Uterus (tissue), 4 donors: ENCODE data around the gene SIX5. TPM values are rescaled to one million over a fixed set of nuclear protein-coding genes. Genes with fewer than 3 reads are reported as not detected.

ENCODE experiments used
- DNase-seq, 2 donors: peaks; one replicate each; pipeline ENCODE4 v3.0.0-alpha.2; 2019 to 2020
- H3K27ac ChIP-seq, 2 donors: fragments of 200-600 bp; sonication (generic); 1 replicate in 1 of 2; 2 replicates in 1 of 2; pipeline ENCODE4 v1.5.1; 2016 to 2018
- H3K27me3 ChIP-seq, 2 donors: fragments of 200-600 bp; sonication (generic); one replicate each; pipeline ENCODE4 v1.5.1; 2018 to 2019; ENCODE audit warnings: control low read depth in 1 of 2
- H3K36me3 ChIP-seq, 2 donors: fragments of 200-600 bp; sonication (generic); one replicate each; pipeline ENCODE4 v1.5.1; 2019; ENCODE audit warnings: control low read depth in 1 of 2
- H3K4me1 ChIP-seq, 2 donors: fragments of 200-600 bp; sonication (generic); one replicate each; pipeline ENCODE4 v1.5.1; 2018 to 2019; ENCODE audit warnings: control low read depth in 1 of 2
- H3K4me3 ChIP-seq, 2 donors: fragments of 200-600 bp; sonication (generic); 1 replicate in 1 of 2; 2 replicates in 1 of 2; pipeline ENCODE4 v1.5.1; 2018 to 2019; ENCODE audit warnings: mild to moderate bottlenecking in 1 of 2
- H3K9me3 ChIP-seq, 2 donors: fragments of 200-600 bp; sonication (generic); one replicate each; pipeline ENCODE4 v1.5.1; 2019; ENCODE audit warnings: control low read depth in 1 of 2
- CTCF ChIP-seq, 4 experiments: fragments of 200-600 bp in 2 of 4; fragments of 450-650 bp in 2 of 4; sonication (generic) in 2 of 4; IDR thresholded peaks; one replicate each; pipeline ENCODE4 v1.5.1; 2016 to 2019; ENCODE audit warnings: antibody characterized with exemption in 4 of 4, mild to moderate bottlenecking in 2 of 4, moderate library complexity in 1 of 4
- POLR2A ChIP-seq, 2 donors: fragments of 450-650 bp; IDR thresholded peaks; one replicate each; pipeline ENCODE4 v1.6.1; 2016; ENCODE audit warnings: antibody characterized with exemption in 2 of 2, mild to moderate bottlenecking in 1 of 2, moderate library complexity in 1 of 2
- intact Hi-C: fragments of 100-400 bp; cut with DNase I; formaldehyde crosslinking; loops from one replicate; pipeline ENCODE4 v1.15.1; 2023; ENCODE audit warnings: low total_unique reads
- total RNA-seq, 4 donors: library from RNA; depleted of rRNA in 3 of 4; stranded (reverse); fragments of >200 nt in 3 of 4; gene quantifications; one replicate each; pipeline versions ENCODE4 v1.1.0 to v1.2.4, GENCODE V29; 2014 to 2023
- donor health status: DM: yes; HTN: yes; CAD: no.

The SIX5 gene
- total RNA-seq, 4 donors from 2014 or later = 4.4 to 48.9 (median 12.5) TPM

GRCh38 chr19:45791744-45792469, 22.9 kb upstream of the SIX5 start:
- H3K9me3 ChIP-seq = no peaks in the 10 kb centered on the region
- no peaks in the 10 kb centered on the region for H3K27me3 ChIP-seq
- DNase-seq = no peak
- H3K27ac ChIP-seq = peak overlapping the region; percentile 62 to 85
- peaks cover 0 to 4% of the 10 kb centered on the region in 2 donors for H3K4me1 ChIP-seq
- TF ChIP-seq POLR2A (IDR thresholded peaks at IDR 0.05) (no peak), CTCF (IDR thresholded peaks at IDR 0.05) (no peak)
- H3K36me3 ChIP-seq = no peaks in the 10 kb centered on the region
- intact Hi-C loops = no loop called here
- H3K4me3 ChIP-seq = peak overlapping the region; percentile 52 to 80

GRCh38 chr19:45790942-45791341, 21.9 kb upstream of the SIX5 start:
- no peaks in the 10 kb centered on the region for H3K36me3 ChIP-seq
- no peak overlapping the region for H3K27ac ChIP-seq
- peaks cover 0 to 4% of the 10 kb centered on the region in 2 donors for H3K4me1 ChIP-seq
- no peak for DNase-seq
- intact Hi-C loops = no loop called here
- TF ChIP-seq POLR2A (IDR thresholded peaks at IDR 0.05) (no peak), CTCF (IDR thresholded peaks at IDR 0.05) (no peak)
- H3K9me3 ChIP-seq = no peaks in the 10 kb centered on the region
- H3K27me3 ChIP-seq = no peaks in the 10 kb centered on the region
- no peak overlapping the region for H3K4me3 ChIP-seq

- Histone ChIP-seq H3K4me1 (peaks cover 0 to 15% of the 10 kb centered on the region in 2 donors), H3K36me3 (no peaks in the 10 kb centered on the region), H3K4me3 (no peak overlapping the region), H3K27me3 (no peaks in the 10 kb centered on the region), H3K9me3 (no peaks in the 10 kb centered on the region), H3K27ac (no peak overlapping the region)
- intact Hi-C loops = no loop called here
- no peak for TF ChIP-seq POLR2A (IDR thresholded peaks at IDR 0.05)
- TF ChIP-seq CTCF (IDR thresholded peaks at IDR 0.05) = no peak
- no peak for DNase-seq
Measured at GRCh38 chr19:45789035-45789786, 20.2 kb upstream of the SIX5 start.

GRCh38 chr19:45786533-45786894, 17.5 kb upstream of the SIX5 start:
- DNase-seq = no peak
- intact Hi-C loops = no loop called here
- H3K9me3 ChIP-seq = no peaks in the 10 kb centered on the region
- no peaks in the 10 kb centered on the region for H3K36me3 ChIP-seq
- no peak overlapping the region for H3K27ac ChIP-seq
- peaks cover 0 to 19% of the 10 kb centered on the region in 2 donors for H3K4me1 ChIP-seq
- no peaks in the 10 kb centered on the region for H3K27me3 ChIP-seq
- TF ChIP-seq CTCF (IDR thresholded peaks at IDR 0.05) (no peak), POLR2A (IDR thresholded peaks at IDR 0.05) (no peak)
- no peak overlapping the region for H3K4me3 ChIP-seq
